Heart left ventricle (tissue), 16 donors: Measurements from ENCODE around the gene GGTA1. TPM values are rescaled to one million over a fixed set of nuclear protein-coding genes. Genes with fewer than 3 reads are reported as not detected.
"Not testable (repeated sequence)": the region's sequence is repeated elsewhere in the genome, so short reads cannot be mapped to it uniquely, and the experiment has no call there.

ENCODE experiments used
- ATAC-seq, 4 donors: fragments of 200-7000 bp; cut with Tn5 transposase; one replicate each; pipeline ENCODE4 v1.9.1; 2020 to 2022; ENCODE audit warnings: moderate library complexity in 4 of 4, mild to moderate bottlenecking in 3 of 4, moderate number of reproducible peaks in 1 of 4
- DNase-seq, 5 donors: peaks; one replicate each; pipeline ENCODE4 v3.0.0-alpha.2; 2020
- H3K27ac ChIP-seq, 12 donors: fragments of 200-600 bp; sonication (generic) in 4 of 12; one replicate each; pipeline versions ENCODE4 v1.5.0 to v1.8.0; 2016 to 2022; ENCODE audit warnings: mild to moderate bottlenecking in 2 of 12
- H3K27me3 ChIP-seq, 9 donors: fragments of 200-600 bp; sonication (generic) in 2 of 9; one replicate each; pipeline versions ENCODE4 v1.5.1 to v1.8.0; 2016 to 2022; ENCODE audit warnings: mild to moderate bottlenecking in 3 of 9
- H3K36me3 ChIP-seq, 9 donors: fragments of 200-600 bp; sonication (generic) in 2 of 9; one replicate each; pipeline versions ENCODE4 v1.5.0 to v1.8.0; 2018 to 2022; ENCODE audit warnings: mild to moderate bottlenecking in 2 of 9
- H3K4me1 ChIP-seq, 12 donors: fragments of 200-600 bp; sonication (generic) in 4 of 12; one replicate each; pipeline versions ENCODE4 v1.5.0 to v1.8.0; 2016 to 2022; ENCODE audit warnings: mild to moderate bottlenecking in 3 of 12
- H3K4me3 ChIP-seq, 12 donors: fragments of 200-600 bp; sonication (generic) in 4 of 12; one replicate each; pipeline versions ENCODE4 v1.5.0 to v1.8.0; 2017 to 2022; ENCODE audit warnings: mild to moderate bottlenecking in 9 of 12, moderate library complexity in 4 of 12
- H3K9me3 ChIP-seq, 12 donors: fragments of 200-600 bp; sonication (generic) in 4 of 12; one replicate each; pipeline versions ENCODE4 v1.5.0 to v1.8.0; 2016 to 2022; ENCODE audit warnings: mild to moderate bottlenecking in 1 of 12
- CTCF ChIP-seq, 12 donors: fragments of 200-600 bp; sonication (generic) in 4 of 12; IDR thresholded peaks; one replicate each; pipeline versions ENCODE4 v1.5.0 to v1.8.0; 2018 to 2022; ENCODE audit warnings: antibody characterized with exemption in 12 of 12, mild to moderate bottlenecking in 5 of 12
- POLR2A ChIP-seq, 2 donors: fragments of 450-650 bp; IDR thresholded peaks; one replicate each; pipeline ENCODE4 v1.6.1; 2017; ENCODE audit warnings: antibody characterized with exemption in 2 of 2, mild to moderate bottlenecking in 2 of 2, moderate library complexity in 2 of 2
- WGBS, 4 donors: extraction: QIAGEN DNeasy Blood & Tissue Kit in 2 of 4; methylation state at CpG; one replicate each; pipeline versions ENCODE4 v1.1.5 to v1.1.7; 2013 to 2018; 5-methylcytosine and 5-hydroxymethylcytosine counted together
- intact Hi-C, 10 donors: fragments of 100-400 bp; cut with DNase I; formaldehyde crosslinking; loops; one replicate each; pipeline versions ENCODE4 v1.11.1 to v1.14.2; 2022
- polyA plus RNA-seq, 2 donors: library from polyadenylated mRNA; stranded (reverse); fragments of 200-250 nt; gene quantifications; one replicate each; pipeline ENCODE4 v1.2.3, GENCODE V29; 2013
- total RNA-seq, 9 donors: library from RNA; depleted of rRNA in 2 of 9; stranded (reverse); fragments of >200 nt in 2 of 9; fragmentation: NEBNext Ultra II Directional in 3 of 9; extraction: Animal tissue kit (Norgen Biotek cat#: 25700) in 3 of 9; gene quantifications; one replicate each; pipeline versions ENCODE4 v1.1.0 to v1.2.4, GENCODE V29; 2016 to 2023
- donor health status: ischemic (EF 13 %, LVEDD 7.1; RV severe dilation, severe dysfunction).
- donor health status: healthy with polysubstance abuse.
- donor health status: DM: no; HTN: yes; CAD: no.
- donor health status: DM: no; HTN: no; CAD: no.
- donor health status: ischemic (EF 25% LVEDD 6.9; RV normal size, moderate dysfunction).
- donor health status: ischemic (EF 25% LVEDD 5.7; RV mildly dilated, moderate dysfunction).
- donor health status: healthy.
- donor health status: DM: yes; HTN: yes; CAD: no.
- donor health status: ischemic (EF 35%, LVEDD 5.7; RV mildly dilated, moderate dysfunction).
- donor health status: nonischemic (EF 11% LVEDD 7.7; RV severe dilation, severe dysfunction).
- donor health status: DM: yes; HTN: yes; CAD: no.
- donor health status: PGD.
- donor health status: ischemic (EF 29% LVEDD 5.4; RV normal size, mild dysfunction).
- donor health status: nonischemic (EF 23%, LVEDD 6.1; RV moderate dilation, normal function).

GGTA1 gene
- total and polyA plus RNA-seq, 11 donors: 1.8 to 47.7 (median 8.0) TPM

GRCh38 chr9:121532881-121533280, 33.2 kb upstream of the GGTA1 start:
- WGBS, 4 donors: 79 to 92% (median 86%) methylated on average over 5 of the region's 5 CpGs
- Histone ChIP-seq H3K4me1 (peaks cover 0 to 33% (median 21%) of the 10 kb centered on the region in 12 donors), H3K4me3 (no peak overlapping the region), H3K27me3 (no peaks in the 10 kb centered on the region), H3K27ac (peak overlapping the region in 1 of 12 donors; percentile 19), H3K36me3 (no peaks in the 10 kb centered on the region), H3K9me3 (no peaks in the 10 kb centered on the region)
- intact Hi-C loops: loop anchor here in 1 of 10 donors (5.0 kb wide), 1 partner anchor 36 kb away; the partner anchor contains the start of gene GGTA1
- no peak for DNase-seq
- ATAC-seq: no peak
- no peak for TF ChIP-seq POLR2A (IDR thresholded peaks at IDR 0.05)
- no peak for TF ChIP-seq CTCF (IDR thresholded peaks at IDR 0.05)

- H3K36me3 ChIP-seq: no peaks in the 10 kb centered on the region
- ATAC-seq (peak; percentile 80 to 95 (median 90)), DNase-seq (peak; percentile 96 to 99 (median 97))
- H3K4me3 ChIP-seq: no peak overlapping the region
- TF ChIP-seq CTCF (IDR thresholded peaks at IDR 0.05) (no peak), POLR2A (IDR thresholded peaks at IDR 0.05) (no peak)
- 17 to 24% (median 20%) methylated on average over 10 to 11 of the region's 11 CpGs for WGBS, 4 donors
- H3K4me1 ChIP-seq: peaks cover 0 to 24% (median 15%) of the 10 kb centered on the region in 12 donors
- no peaks in the 10 kb centered on the region for H3K9me3 ChIP-seq
- H3K27ac ChIP-seq: peak overlapping the region in 11 of 12 donors; percentile 6 to 79 (median 65)
- intact Hi-C loops: loop anchor here in 1 of 10 donors (2.0 kb wide), 1 partner anchor 31 kb away; the partner anchor contains the start of gene GGTA1
- no peaks in the 10 kb centered on the region for H3K27me3 ChIP-seq
These were observed 29.8 kb upstream of the GGTA1 start for GRCh38 chr9:121529237-121529987.

GRCh38 chr9:121528642-121529041, 29.0 kb upstream of the GGTA1 start:
- ATAC-seq (no peak), DNase-seq (no peak)
- Histone ChIP-seq H3K4me3 (no peak overlapping the region), H3K36me3 (no peaks in the 10 kb centered on the region), H3K4me1 (peaks cover 0 to 24% (median 15%) of the 10 kb centered on the region in 12 donors), H3K9me3 (no peaks in the 10 kb centered on the region), H3K27ac (peak overlapping the region in 9 of 12 donors; percentile 26 to 79 (median 64)), H3K27me3 (no peaks in the 10 kb centered on the region)
- no peak for TF ChIP-seq CTCF (IDR thresholded peaks at IDR 0.05)
- no peak for TF ChIP-seq POLR2A (IDR thresholded peaks at IDR 0.05)
- intact Hi-C loops: loop anchor here in 1 of 10 donors (2.0 kb wide), 1 partner anchor 30 kb away; the partner anchor contains the start of gene GGTA1

- ATAC-seq (peak; percentile 53 to 79 (median 64)), DNase-seq (peak in 3 of 5 donors; percentile 60 to 77 (median 74))
- H3K27ac ChIP-seq: peak overlapping the region in 2 of 12 donors; percentile 45 to 57
- no peaks in the 10 kb centered on the region for H3K27me3 ChIP-seq
- no peaks in the 10 kb centered on the region for H3K36me3 ChIP-seq
- no peaks in the 10 kb centered on the region for H3K9me3 ChIP-seq
- H3K4me1 ChIP-seq: peaks cover 0 to 19% (median 15%) of the 10 kb centered on the region in 12 donors
- intact Hi-C loops: no loop called here
- H3K4me3 ChIP-seq: no peak overlapping the region
- TF ChIP-seq POLR2A (IDR thresholded peaks at IDR 0.05): no peak
- TF ChIP-seq CTCF (IDR thresholded peaks at IDR 0.05): no peak
- WGBS, 4 donors: 65 to 78% (median 70%) methylated on average over 13 to 16 of the region's 16 CpGs
These were observed 27.7 kb upstream of the GGTA1 start for GRCh38 chr9:121527371-121527770.

GRCh38 chr9:121519688-121520087, 20.0 kb upstream of the GGTA1 start:
- H3K27me3 ChIP-seq, H3K27ac ChIP-seq, H3K4me1 ChIP-seq, intact Hi-C loops, ATAC-seq, H3K36me3 ChIP-seq, H3K9me3 ChIP-seq, H3K4me3 ChIP-seq, DNase-seq: not testable (repeated sequence)
- WGBS, 4 donors: 84 to 94% (median 89%) methylated on average over 2 of the region's 2 CpGs
